ENCODE measurements around the gene FAM20C. TPM values are rescaled to one million over a fixed set of nuclear protein-coding genes. Genes with fewer than 3 reads are reported as not detected.

FAM20C gene
- total RNA-seq, 1 donor from 2014 or later: 10.0 TPM

GRCh38 chr7:234051-234707 is 41.8 kb downstream of the FAM20C start:
- Histone ChIP-seq H3K27ac (ENCODE audit: low read depth, low read length) (peak overlapping the region; percentile 42), H3K9ac (ENCODE audit: low read length) (peak overlapping the region; percentile 24), H3K4me1 (ENCODE audit: insufficient read depth, low read length) (peaks cover 41% of the 10 kb centered on the region), H4K20me1 (ENCODE audit: insufficient read depth, low read length) (peaks cover 70% of the 10 kb centered on the region), H3K36me3 (ENCODE audit: insufficient read depth, low read length) (peaks cover 3% of the 10 kb centered on the region), H2AFZ (ENCODE audit: low read depth, low read length) (no peak overlapping the region), H3K27me3 (ENCODE audit: insufficient read depth, low read length) (no peaks in the 10 kb centered on the region), H3K4me3 (ENCODE audit: insufficient read depth, low read depth, low read length) (no peak overlapping the region), H3K4me2 (ENCODE audit: low read length) (peak overlapping the region; percentile 31), H3K9me3 (ENCODE audit: insufficient read depth, low read depth, low read length) (no peaks in the 10 kb centered on the region), H3K79me2 (ENCODE audit: insufficient read depth, low read length) (peaks cover 77% of the 10 kb centered on the region)
- no peaks in the 10 kb centered on the region for H3K9me3 Mint-ChIP-seq (ENCODE audit: unreplicated experiment)
- H3K27me3 Mint-ChIP-seq (ENCODE audit: low read depth, unreplicated experiment): peaks cover 2% of the 10 kb centered on the region
- DNase-seq (ENCODE audit: low read depth) (no peak), FAIRE-seq (no peak)
- no peak overlapping the region for H3K4me3 Mint-ChIP-seq (ENCODE audit: unreplicated experiment)
- H3K4me1 Mint-ChIP-seq (ENCODE audit: low read depth, unreplicated experiment): no peaks in the 10 kb centered on the region
- TF ChIP-seq EZH2 (IDR thresholded peaks at IDR 0.05; ENCODE audit: insufficient read depth, low read length) (no peak), CTCF (IDR thresholded peaks at IDR 0.05; ENCODE audit: insufficient read depth, low read depth, low read length) (no peak)
- H3K27ac Mint-ChIP-seq (ENCODE audit: unreplicated experiment): no peak overlapping the region
- H3K36me3 Mint-ChIP-seq (ENCODE audit: low read depth, unreplicated experiment): peaks cover 5% of the 10 kb centered on the region

GRCh38 chr7:234708-235553 is 42.6 kb downstream of the FAM20C start:
- FAIRE-seq: no peak
- peaks cover 3% of the 10 kb centered on the region for H3K36me3 Mint-ChIP-seq (ENCODE audit: low read depth, unreplicated experiment)
- H3K4me3 Mint-ChIP-seq (ENCODE audit: unreplicated experiment): no peak overlapping the region
- Histone ChIP-seq H3K4me3 (ENCODE audit: insufficient read depth, low read depth, low read length) (no peak overlapping the region), H3K27me3 (ENCODE audit: insufficient read depth, low read length) (no peaks in the 10 kb centered on the region), H3K9me3 (ENCODE audit: insufficient read depth, low read depth, low read length) (no peaks in the 10 kb centered on the region), H3K27ac (ENCODE audit: low read depth, low read length) (peak overlapping the region; percentile 42), H4K20me1 (ENCODE audit: insufficient read depth, low read length) (peaks cover 63% of the 10 kb centered on the region), H3K36me3 (ENCODE audit: insufficient read depth, low read length) (peaks cover 3% of the 10 kb centered on the region), H3K79me2 (ENCODE audit: insufficient read depth, low read length) (peaks cover 73% of the 10 kb centered on the region), H3K4me2 (ENCODE audit: low read length) (no peak overlapping the region), H2AFZ (ENCODE audit: low read depth, low read length) (no peak overlapping the region), H3K9ac (ENCODE audit: low read length) (peak overlapping the region; percentile 24), H3K4me1 (ENCODE audit: insufficient read depth, low read length) (peaks cover 34% of the 10 kb centered on the region)
- TF ChIP-seq EZH2 (IDR thresholded peaks at IDR 0.05; ENCODE audit: insufficient read depth, low read length) (no peak), CTCF (IDR thresholded peaks at IDR 0.05; ENCODE audit: insufficient read depth, low read depth, low read length) (no peak)
- no peak overlapping the region for H3K27ac Mint-ChIP-seq (ENCODE audit: unreplicated experiment)
- H3K4me1 Mint-ChIP-seq (ENCODE audit: low read depth, unreplicated experiment): no peaks in the 10 kb centered on the region
- peaks cover 2% of the 10 kb centered on the region for H3K27me3 Mint-ChIP-seq (ENCODE audit: low read depth, unreplicated experiment)
- no peak for DNase-seq (ENCODE audit: low read depth)
- H3K9me3 Mint-ChIP-seq (ENCODE audit: unreplicated experiment): no peaks in the 10 kb centered on the region

Measured in astrocyte (in vitro differentiated cells and primary cell).